Uterus (tissue), 2 donors: Measurements from ENCODE around the gene ID1.
"Not testable (repeated sequence)": the region's sequence is repeated elsewhere in the genome, so short reads cannot be mapped to it uniquely, and the experiment has no call there.

Source experiments
- CTCF ChIP-seq, 4 experiments: fragments of 200-600 bp in 2 of 4; fragments of 450-650 bp in 2 of 4; sonication (generic) in 2 of 4; IDR thresholded peaks; one replicate each; pipeline ENCODE4 v1.5.1; 2016 to 2019; ENCODE audit warnings: antibody characterized with exemption in 4 of 4, mild to moderate bottlenecking in 2 of 4, moderate library complexity in 1 of 4
- POLR2A ChIP-seq, 2 donors: fragments of 450-650 bp; IDR thresholded peaks; one replicate each; pipeline ENCODE4 v1.6.1; 2016; ENCODE audit warnings: antibody characterized with exemption in 2 of 2, mild to moderate bottlenecking in 1 of 2, moderate library complexity in 1 of 2

- not testable (repeated sequence) for TF ChIP-seq CTCF, POLR2A (IDR thresholded peaks at IDR 0.05)
Measured at GRCh38 chr20:31623123-31623505, 18.0 kb downstream of the ID1 start.
